Stimulated activated naive CD4-positive, alpha-beta T cell treated with Interleukin-2 at 50 U/mL for 16 hours (primary cell): ENCODE measurements around the gene VEGFC.

Source experiments
- DNase-seq: peaks from one replicate; lab custom pipeline; 2025; lab: John Stamatoyannopoulos, UW

VEGFC gene

DNA sequence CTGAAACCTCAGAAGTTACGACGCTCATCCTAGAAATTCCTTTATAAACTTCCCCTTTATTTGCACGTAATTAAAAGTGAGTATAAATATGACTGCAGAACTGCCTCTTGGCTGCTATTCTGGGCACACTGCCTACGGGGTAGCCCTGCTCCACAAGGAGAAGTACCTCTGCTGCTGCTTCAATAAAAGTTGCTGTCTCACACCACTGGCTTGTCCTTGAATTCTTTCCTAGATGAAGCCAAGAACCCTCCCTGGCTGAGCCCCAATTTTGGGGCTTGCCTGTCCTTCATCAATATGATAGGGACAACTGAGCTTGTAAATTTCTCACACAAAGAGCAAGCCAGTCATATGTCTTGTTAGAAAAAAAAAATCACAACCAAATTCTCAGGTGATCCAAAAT lies 115.8 kb downstream of the VEGFC start:
- no peak for DNase-seq

DNA sequence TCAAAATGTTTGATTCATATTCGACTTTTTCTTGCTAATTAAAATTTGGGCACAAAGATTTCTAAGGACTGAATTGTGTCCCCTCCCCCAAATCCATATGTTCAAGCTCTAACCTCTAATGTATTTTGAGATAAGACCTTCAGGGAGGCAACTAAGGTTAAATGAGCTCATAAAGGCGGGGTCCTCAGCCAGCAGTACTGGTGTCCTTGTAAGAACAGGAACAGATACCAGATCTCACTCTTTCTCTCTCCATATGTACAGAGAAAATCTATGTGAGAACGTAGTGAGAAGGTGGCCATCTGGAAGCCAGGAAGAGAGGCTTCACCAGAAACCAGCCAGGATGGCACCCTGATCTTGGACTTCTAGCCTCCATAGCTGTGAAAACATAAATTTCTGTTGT lies 116.9 kb downstream of the VEGFC start:
- no peak for DNase-seq

DNA sequence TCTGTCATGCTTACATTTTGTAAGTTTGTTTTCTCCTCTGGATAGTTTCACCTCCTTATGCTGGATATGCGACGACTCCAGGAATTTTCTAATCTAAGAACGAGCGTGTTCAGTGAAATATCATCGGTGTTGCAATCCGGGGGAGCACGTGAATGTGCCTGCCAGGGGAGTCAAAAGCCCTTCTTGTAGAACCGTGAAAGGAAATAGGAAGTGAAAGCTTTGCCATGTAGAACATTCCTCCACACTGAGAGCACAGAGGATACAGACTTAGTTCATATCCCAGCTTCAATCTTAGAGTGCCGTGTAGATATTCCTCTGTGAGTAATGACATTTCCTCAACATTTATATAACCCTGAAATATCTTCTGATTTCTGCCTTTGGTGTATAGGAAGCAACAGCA lies 121.2 kb downstream of the VEGFC start:
- DNase-seq, result no peak

GRCh38 chr4:176668324-176668723 lies 124.4 kb downstream of the VEGFC start:
- no peak for DNase-seq

- no peak for DNase-seq
These were observed 127.8 kb downstream of the VEGFC start for GRCh38 chr4:176664964-176665363.

DNA sequence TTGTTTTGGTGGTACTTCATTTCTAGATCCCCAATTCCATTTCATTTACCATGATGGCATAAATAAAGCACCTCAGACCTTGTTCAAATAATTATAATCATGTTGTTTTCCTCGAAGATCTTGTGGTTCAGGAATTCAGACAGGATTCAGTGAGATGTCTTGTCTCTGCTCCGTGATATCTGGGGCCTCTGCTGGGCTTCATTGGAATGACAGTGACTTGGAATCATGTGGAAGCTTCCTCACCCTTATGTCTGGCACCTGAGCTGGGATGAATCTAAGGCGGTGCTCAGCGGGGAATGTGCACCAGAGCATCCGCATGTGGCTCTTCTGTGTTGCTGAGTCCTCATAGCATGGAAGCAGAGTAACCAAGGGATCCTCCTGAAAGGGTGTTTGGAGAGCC lies 132.2 kb downstream of the VEGFC start:
- no peak for DNase-seq

DNA sequence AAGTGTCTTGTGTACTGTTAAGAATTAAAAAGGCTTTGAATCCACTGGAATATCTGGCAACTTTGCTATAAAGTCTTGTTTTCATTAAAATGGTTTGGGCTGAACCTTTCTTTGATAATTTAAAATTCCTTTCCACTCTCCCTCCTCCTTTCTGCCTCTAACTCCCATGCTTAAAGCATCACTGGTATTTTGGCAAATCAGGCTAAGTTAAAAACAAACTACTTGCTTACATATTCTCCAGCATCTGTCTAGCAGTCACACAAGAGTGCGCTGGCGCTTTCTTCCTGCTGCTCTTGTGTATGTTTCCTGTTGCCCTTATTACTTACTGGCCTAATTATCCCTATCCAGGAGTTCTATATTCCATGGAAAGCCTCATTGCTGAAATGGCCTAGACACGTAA lies 136.6 kb downstream of the VEGFC start:
- DNase-seq, result no peak

GRCh38 chr4:176654565-176655216 lies 138.0 kb downstream of the VEGFC start:
- no peak for DNase-seq

DNA sequence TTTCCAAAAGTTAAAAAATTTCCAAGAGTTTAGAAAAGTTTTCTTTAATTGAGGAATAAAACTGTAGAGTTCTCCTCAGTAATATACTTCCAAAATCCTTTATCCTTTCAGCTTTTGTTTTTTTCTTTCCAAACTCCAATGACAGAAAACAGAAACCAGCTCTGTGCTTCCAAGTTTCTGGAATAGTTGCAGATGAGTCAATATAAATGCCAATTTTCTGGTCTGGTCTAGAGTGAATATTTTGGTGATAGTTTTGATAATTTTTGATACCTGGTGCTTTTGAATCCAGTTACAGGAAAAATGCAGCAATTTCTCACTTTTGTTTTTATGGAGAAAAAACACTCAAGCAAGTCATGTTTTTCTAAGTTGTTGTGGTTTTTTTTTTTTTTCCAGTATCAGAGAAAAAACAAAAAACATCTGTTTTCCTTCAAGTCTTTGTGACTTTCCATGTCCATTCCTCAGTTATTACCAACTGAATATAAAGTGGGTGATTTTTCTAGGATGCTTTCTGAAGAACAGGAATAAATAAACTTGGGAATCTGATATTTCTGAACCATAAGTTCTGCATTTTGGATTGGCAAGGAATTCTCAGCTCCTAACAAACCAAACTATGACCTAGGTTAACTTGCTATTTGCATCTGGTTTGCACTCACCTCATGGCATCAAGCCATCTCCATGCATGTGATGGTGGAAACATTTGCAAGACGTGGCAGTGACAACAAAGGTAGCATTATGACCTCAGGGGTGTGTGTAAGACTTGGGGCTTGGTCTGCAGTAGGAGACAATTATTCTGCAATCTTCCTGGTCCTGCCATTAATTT lies 139.1 kb downstream of the VEGFC start:
- DNase-seq, result no peak

DNA sequence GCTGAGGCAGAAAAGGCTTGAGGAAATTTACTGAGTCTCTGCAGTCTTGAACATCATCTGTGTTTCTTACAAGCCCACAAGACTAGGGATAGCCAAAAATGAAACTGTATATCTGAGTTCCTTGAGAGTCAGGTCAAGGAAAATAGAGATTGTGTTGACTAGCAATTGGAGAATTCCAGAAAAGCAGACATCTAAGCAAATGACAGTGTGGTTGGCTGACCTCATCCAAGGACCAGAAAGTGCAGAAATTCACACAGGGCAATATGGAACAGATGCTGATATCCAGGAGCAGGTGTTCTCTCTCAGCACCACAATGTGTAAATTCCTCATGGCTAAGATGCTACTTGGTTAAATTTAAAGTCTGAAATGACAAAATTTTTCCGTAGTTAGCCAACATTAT lies 146.4 kb downstream of the VEGFC start:
- no peak for DNase-seq

- DNase-seq, result no peak
These were observed 147.3 kb downstream of the VEGFC start for GRCh38 chr4:176645246-176645960.

GRCh38 chr4:176642472-176642871 lies 150.2 kb downstream of the VEGFC start:
- DNase-seq, result no peak

- no peak for DNase-seq
These were observed 151.5 kb downstream of the VEGFC start for GRCh38 chr4:176641237-176641636.

DNA sequence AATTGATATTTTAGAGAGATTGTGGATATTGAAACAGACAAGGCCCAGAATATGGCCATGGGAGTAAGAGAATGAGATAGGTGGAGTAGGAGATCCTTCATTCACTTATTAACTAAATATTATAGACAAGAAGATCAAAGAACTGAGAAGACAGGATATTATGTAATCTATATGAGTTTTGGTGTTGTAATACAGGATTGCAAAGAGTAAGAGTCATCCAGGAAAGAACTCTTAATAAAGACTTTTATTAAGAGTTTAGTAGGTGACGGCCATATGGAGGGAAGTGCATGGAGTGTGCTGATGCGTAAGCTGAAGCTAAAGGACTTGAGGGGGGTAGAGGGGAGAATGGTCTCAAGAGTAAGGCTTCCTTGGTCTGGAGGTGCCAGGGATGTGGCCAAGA lies 153.7 kb downstream of the VEGFC start:
- no peak for DNase-seq

GRCh38 chr4:176636292-176636691 lies 156.4 kb downstream of the VEGFC start:
- no peak for DNase-seq

DNA sequence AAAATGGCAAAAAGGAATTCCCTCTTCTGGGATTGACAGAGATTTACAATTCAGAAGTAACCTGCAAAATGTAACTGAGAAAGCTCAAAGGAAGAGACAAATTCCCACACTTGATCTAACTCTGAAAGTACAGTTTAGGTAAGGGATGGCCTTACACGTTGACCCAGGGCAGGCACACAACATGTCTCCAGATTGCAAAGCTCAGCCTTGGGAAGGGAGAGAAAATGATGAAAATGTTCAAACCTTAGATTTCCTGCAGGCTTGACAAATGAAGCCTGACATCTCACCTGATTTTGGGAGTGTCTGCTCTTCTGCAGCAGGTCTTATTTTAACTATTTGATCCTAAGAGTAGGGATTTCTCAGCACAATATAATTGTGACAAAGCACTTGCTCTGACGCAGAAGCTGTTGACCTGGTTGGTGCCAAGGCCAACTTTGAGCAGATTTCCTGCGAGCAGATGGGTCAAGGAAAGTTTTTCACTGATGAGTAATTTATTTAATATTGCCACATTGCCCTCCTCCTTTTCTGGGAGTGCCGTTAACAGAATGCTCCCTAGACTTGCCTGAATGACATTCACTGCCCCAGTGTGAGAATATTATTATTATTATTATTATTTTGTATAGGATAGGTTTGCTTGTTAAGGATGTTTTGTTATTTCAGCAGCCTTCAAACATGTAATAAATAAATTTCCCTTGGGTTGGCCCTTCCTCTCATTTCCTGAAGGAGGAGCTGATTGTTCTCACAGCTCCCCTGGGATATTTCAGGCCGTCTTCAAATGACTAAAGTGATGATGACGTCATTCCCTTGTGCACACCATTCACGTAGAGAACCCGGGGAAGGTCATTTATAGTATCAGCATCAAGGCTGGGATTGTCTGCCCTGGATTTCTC lies 157.1 kb downstream of the VEGFC start:
- DNase-seq, result no peak
